Kidney tubule cell (primary cell): ENCODE measurements around the gene AUTS2.

Experiments
- DNase-seq: peaks from one replicate; pipeline ENCODE4 v3.0.0-alpha.2; 2018; ENCODE audit warnings: low spot score

AUTS2 gene

DNA sequence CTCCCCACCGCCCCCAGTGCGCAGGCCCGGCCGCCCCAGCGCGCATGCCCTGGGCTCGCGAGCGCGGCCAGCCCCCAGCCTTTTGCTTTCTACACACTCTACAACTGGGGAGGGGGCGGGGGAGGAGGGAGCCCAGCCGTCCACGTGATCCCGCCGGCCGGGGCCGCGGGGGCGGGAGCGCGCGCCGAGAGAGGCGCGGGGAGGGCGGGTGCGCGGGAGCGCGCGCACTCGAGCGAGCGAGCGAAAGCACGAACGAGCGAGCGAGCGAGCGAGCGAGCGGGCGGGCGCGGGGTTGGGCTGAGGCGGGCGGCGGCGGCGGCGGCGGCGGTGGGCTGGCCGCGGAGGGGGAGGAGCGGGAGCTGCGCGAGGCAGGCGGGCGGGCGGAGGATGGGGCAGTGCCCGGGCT lies at the start of gene AUTS2:
AUTS2 (plus strand) TSS at position 395 of the 406 bp plus-strand sequence. CDS start 1,179 bp downstream, outside the sequence.
- peak; percentile 72 for DNase-seq

DNA sequence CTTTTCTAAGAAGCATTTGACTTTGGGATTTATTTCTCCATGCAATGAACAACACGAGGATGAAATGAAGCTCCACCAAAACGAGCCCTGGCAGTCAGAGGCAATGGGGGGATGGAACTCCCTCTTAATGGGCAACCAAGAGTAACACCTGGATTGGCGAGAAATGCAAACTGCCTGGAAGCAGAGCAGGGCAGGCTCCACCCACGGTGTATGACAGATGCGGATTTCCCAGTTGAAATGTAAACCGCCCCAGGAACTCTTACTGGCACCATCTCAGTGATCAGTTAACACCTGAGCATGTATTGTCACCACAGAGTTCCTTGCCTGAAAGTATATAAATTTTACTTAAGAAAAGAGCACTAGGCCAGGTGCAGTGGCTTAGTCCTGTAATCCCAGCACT lies 47.3 kb upstream of the AUTS2 start:
- no peak for DNase-seq

DNA sequence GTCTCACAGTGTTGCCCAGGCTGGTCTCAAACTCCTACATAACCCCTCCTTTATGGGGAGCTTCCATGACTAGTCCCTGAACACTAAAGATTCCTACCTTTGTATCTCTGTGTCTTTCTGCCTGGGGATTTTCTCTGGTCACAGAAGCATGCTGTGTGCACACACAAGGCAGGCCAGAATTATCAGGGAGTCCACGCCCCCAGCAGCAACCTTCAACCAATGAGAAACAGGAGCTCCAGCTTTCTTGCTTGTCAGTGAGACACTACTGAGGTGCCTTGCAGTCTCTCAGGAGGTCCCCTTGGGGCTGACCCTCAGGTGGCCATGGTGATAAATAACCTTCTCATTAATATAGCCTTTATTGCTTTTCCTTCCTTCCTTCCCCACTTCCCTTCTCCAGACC lies 45.1 kb upstream of the AUTS2 start:
- DNase-seq = no peak

DNA sequence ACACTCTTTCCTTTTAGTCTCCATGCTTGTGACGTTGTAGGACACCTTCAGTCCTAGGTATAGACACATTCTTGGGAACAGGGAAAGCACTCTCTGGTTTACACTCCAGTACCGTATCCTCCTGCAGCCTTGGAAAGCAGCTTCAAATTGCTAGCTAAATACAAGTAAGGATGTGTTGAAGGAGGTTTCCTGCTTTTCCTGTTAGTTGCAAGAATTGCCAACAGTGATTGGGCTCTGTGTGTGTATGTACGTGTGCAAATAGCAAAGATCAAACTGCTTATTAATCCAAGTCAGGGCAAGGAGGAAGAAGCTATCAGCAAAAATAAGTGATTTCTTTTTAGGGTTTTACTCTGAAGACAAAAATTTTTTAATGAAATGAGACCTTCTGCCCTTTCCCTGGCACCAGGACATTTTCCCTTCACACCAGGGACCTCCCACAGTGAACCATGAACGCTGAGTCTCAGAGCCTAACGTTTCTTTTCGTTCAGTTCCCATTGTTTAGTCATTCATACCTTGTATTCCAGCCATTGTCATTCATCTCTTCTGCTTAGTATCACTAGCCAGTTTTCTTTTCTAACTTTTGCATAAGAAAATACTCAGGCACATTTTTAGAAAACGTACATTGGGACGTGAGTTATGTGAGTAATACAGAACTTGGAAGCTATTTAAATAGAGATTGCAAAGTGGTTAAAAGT lies 36.9 kb upstream of the AUTS2 start:
- no peak for DNase-seq

DNA sequence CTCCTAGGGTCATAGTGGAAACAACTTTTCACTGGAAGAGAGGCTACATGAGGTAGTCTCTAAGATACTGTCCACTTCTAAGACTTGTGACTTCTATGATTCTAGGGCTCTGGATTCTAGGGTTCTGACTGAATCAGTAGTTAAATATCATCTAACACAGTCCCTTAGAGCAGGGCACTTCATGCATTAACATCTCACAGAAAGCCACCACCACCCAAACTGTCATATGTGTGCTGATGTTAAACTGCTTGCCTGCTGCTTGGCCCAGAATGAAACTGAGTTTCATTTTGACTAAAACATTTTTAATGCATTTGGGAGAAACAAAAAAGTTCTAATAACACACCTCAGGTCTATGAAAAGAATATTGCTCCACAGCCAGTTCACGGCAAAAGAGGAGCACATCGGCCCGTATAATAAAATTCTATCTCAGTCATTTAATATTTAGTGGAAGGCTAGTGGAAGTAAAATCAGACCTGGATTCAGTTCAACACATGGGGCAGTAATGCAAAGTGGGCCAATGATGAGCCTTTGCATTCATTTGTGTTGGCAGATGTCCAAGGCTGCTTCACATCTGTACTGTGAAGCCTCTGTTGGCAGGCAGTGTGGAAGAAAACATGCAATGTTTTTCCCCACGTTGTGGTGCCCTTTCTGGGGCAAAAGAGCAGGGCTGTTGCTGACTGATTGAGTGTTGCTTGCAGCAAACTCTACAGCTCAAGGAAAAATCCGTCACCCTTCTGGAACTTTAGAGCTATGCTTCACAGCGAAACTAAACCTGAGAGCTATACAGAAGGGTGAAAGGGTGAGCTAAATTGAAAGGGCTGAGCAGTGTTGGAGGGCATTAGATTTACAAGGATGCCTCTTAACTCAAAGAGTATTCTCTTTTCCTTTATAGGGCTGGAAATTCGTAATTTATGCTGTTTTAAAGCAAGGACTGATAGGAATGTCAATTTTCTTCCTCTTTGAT lies 33.5 kb upstream of the AUTS2 start:
- DNase-seq = peak; percentile 20

DNA sequence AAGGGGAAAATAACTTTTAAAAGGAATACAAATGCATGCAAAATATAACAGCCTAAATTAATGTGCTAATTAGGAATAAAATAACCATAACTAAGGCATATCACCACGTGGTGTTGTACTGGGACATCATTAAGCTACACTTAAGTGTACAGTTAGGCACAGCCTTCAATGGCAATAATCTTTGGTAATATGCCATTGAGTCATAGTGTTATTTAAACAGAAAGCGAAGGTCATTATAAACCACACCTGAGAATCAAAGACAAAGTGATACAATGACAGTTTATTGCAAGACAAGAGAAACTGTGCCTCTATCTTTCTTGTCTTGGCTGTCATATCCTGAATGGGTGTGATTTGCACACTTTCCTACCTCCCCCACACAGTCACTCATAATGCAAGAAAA lies 30.5 kb upstream of the AUTS2 start:
- DNase-seq = no peak

DNA sequence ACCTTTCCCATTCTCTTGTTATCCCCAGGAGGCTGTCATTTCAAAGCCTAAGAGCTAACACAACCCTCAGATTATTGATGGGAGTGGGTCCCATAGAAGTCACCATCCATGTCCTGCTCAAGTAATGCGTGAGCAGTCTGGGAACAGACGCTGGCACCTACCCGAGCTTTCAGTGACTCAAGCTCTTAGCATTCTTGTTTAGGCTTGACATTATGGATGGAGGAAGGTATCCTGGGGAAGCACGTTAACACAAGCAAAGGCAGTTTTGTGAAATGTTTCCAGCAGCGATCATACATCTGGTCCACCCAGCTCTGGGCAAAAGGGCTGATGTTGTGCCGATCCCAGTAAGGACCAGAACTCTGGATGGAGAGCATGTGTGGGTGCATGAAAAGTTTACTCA lies 30.0 kb upstream of the AUTS2 start:
- DNase-seq = no peak

DNA sequence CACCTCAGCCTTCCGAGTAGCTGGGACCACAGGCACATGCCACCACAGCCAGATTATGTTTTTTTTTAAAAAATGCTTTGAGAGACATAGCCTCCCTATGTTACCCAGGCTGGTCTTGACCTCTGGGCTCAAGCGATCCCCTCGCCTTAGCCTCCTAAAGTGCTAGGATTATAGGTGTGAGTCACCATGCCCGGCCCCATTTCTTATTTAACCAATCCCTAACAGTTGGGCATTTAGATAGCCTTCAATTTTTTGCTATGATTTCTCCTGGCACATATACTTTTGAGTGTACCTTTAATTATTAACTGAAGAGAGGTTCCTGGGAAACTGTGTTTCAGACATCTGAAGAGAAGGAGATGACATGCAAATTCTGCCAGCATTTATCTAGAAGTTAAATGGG lies 22.6 kb upstream of the AUTS2 start:
- no peak for DNase-seq

DNA sequence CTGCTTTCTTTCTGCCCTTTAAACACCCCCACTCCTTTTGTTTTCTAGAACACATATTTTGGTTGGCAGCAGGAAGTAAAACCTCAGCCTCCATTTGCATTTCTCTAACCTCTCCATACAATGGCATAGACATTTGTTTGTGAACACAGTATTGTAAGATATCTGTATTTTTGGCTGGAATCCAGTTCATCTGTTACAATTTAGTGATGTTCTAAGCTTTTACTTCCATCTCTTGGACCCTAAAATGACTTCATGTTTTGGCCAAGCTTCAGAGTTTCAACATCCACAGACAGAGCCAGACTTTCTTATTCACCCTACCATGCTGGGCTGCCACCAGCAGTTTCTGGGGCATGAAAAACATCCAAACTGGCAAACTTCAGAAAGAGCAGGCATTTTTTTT lies 21.1 kb upstream of the AUTS2 start:
- DNase-seq = no peak

DNA sequence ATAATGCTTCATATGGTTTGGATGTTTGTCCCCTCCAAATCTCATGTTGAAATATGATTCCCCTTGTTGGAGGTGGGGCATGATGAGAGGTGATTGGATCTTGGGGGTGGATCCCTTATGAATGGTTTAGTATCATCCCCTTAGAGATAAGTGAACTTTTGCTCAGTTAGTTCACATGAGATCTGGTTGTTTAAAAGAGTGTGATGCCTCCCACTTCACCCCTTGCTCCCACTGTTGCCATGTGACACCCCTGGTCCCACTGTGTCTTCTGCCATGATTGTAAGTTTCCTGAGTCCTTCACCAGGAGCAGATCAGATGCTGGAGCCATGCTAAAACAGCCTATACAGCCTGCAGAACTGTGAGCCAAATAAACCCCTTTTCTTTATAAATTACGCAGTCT lies 13.1 kb upstream of the AUTS2 start:
- DNase-seq = no peak

DNA sequence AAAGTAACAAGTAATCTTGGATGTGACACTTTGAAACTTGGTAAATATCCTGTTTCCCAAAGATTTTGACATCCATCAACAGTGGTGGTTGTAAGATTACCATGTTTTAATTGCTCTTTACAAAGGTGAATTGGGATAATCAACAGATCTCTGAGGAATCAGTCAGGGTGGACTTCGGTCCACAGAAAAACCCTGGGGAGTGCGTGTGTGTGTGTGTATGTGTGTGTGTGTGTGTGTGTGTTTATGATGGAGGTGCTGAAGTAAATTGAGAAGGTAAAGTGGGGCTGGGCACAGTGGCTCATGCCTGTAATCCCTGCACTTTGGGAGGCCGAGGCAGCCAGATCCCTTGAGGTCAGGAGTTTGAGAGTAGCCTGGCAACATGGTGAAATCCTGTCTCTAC lies 12.0 kb upstream of the AUTS2 start:
- no peak for DNase-seq

DNA sequence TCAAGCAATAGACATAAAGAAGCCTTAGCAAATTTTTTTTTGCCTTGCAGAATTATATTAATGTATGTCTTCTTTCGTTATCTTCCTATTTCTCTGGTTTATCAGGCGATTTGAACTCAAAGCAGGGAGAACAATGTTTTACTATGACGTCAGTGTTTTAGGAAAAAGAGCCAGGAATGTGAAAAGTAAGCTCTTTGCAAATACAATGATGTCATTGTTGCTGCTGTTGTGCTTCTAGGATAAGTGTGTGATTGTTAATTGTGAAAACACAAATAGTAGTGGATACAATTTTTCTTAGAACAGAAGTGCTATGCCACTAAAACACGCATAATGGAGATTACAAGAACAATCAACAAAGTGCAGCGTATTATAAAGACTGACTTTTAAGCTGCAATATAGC lies 9.5 kb upstream of the AUTS2 start:
- DNase-seq = no peak

DNA sequence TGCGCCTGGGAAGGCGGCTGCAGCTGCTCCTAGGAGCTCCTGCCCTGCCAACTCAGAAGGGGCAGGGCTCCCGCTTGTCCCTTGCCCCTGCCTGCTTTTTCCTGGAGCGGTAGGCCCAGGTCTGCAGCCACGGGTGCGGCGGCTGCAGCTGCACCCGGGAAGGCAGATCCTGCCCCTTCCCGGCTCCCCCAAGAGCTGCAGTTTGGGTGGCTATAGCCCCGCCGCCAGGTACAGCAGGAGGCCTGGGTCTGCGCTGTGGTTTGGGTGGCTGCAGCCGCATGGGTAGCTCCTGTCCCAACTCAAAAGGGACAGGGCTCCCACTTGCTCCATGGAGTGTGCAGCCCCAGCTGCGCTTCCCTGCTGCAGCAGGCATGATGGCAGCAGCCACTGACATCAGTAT lies 6.5 kb upstream of the AUTS2 start:
- DNase-seq = no peak

DNA sequence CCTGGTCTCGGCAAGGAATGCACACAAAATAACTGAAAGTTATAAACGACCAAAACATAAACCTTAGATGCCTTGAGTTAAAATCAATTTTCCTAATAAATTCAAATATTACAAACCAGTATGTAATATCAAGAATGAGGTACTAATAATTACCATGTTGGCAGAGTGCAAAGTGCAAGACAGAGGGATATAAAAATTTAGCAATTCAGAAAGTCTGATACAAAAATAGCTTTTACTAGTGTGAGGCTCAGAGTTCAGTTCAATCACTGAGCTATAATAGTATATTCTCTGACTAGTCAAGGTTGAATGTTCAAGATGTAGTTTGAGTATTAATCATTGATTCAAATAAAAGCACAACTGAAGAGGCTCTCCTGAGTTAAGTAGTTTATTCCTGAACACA lies 4.8 kb upstream of the AUTS2 start:
- DNase-seq = no peak

DNA sequence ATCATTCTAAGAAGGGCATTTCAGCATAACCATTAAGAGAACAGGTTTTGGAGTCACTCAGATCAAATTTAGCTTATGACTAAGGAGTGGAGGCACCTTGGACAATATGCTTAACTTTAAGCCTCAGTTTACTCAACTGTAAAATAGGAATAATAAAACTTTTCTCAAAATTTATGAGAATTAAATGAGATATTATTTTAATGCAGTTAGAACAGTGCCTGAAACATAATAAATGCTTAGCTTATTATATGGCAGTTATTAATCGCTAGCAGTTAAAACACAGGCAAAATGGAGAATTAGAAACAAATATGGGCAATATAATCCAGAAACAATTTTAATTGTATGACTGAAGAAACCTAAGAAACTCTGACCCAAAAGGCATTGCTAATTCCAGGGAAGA lies 2.9 kb upstream of the AUTS2 start:
- DNase-seq = no peak

DNA sequence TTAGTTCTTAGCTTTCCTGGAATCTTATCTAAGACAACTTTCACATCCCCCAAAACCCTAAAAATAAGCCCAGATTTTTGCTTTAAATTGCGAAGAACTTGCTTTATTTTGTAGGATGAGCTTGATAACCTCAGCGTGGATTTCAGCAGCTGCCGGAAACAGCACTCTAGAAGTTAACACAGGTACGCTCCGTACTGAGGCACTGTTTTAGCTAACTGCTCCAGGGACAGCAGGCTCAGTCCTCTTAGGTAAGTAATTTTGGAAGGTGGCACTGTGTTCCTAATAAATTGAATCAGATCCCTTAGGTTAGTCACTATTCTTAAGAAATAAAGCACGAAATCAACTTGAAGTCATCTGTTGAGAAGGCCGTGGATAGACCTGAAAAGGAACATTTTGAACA lies 2.2 kb upstream of the AUTS2 start:
- no peak for DNase-seq

DNA sequence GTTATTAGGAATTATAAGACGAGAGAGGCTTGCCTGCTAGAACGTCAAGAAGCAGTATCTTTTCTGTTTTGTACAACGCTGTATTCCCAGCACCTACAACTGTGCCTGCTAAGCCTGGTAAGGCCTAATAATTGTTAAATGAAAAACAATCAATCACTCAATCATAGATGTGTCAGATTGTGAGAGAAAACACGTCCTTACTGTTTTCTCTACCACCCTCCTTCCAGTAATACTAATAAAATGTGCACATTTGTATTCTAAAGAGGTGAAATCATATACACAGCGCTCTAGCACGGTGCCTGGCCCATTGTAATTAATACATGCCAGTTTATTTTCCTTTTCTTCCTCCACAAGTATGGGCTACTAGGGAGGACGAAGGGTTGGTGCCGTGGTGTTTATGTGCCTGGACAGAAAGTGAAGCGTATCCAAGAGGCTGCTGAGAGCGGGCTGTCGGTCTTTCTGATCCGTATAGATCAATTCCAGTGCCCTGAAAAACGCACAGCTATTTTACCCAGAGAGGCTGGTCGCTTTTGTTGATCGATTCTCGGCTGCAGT lies 1.5 kb upstream of the AUTS2 start:
- DNase-seq = no peak

DNA sequence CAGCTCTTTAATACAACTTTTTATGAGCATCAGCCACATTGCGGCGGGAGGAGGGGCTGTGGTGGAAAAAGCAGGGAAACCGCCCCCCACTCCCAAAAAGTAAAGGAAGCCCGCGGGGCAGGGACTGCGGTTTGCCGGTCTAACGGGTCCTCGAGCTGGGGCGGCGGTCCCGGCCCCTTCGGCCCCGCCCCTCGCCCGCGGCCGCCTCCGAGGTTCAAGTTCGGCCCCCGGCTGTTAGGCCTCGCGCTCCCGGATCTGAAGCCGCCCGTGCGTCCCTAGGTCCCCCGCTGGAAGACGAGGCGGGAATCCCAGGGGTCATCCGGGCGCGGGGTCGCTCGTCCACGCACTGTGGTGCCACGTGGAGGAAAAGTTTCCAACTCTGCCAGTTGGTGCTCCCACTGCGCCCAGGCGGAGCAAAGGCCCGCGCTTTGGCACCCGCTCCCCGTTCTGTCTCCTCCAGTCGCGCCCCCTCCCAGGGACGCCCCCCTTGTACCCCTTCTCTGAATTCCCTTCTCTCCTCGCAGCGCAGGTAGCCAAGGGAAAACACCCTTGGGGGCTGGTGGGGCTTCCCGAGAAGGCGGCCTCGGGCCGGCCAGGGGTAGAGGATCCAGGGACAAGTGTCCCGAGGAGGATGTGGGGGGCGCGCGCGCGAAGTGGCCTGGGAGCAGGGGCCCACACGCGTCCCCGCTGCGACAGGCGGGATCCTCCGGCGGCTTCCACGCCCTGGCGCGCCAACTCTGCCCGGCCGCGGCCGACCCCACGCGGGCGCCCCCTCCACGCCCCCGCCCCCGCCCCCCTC lies 798 bp upstream of the AUTS2 start:
- no peak for DNase-seq

DNA sequence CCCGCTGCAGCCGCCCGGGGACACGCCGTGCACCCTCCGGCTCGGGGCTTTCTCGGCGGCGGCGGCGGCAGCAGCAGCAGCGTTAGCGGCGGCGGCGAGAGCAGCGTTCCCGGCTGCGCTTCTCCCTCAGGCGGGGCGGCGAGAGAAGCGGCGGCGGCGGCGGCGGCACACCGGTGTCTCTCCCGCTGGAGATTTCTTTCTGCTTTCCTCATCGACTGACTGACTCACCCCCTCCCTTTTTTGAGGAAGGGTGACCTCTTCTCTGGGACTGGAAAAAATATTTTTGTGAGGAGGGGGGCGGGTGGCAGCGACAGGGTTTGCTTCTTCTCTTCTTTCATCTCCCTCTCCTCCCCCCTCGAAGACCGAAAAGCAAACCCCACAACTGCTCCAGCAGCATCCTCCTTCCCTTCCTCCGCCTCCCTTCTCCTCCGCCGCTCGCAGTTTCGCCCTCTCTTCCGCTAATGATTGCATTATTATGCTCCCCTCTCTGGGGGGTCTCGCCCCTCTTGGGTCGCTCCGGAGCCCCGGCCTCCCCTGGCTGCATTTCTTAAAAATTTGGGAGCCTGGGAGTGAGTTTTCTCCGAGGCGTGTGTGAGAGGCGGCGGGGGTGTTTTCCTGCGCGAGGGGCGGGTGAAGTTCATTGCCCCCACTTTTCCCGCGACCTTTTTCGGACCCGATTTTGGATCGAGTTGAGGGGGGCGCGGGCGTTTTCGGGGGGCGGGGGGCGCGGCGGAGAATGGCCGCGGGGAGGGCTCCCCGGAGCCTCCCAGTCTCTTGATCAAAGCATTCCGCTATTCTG lies 411 bp downstream of the AUTS2 start:
- DNase-seq = no peak

DNA sequence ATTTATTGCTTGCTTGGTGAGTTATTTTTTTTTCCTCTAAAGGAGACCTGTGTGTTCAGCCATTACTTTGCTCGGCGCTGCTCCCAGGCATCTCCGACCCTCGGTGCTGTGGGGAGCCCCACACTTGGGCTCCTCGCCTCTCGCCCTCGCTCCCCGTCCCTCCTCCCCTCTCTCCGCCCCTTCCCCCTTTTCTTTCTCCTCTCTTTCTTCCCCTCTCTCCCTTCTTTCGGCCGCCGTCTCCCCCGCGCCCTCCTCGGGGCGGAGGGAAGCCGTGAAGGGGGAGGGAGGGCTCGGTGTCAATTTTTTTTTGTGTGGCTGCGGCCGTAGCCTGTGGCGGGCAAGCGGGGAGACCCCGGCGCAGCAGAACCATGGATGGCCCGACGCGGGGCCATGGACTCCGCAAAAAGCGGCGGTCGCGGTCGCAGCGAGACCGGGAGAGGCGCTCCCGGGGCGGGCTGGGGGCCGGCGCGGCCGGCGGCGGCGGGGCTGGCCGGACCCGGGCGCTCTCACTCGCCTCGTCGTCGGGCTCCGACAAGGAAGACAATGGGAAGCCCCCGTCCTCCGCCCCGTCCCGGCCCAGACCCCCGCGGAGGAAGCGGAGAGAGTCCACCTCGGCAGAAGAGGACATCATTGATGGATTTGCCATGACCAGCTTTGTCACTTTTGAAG lies 1.1 kb downstream of the AUTS2 start:
- no peak for DNase-seq
